Smooth muscle cell (in vitro differentiated cells): ENCODE measurements around the gene RIMKLA. TPM values are rescaled to one million over a fixed set of nuclear protein-coding genes. Genes with fewer than 3 reads are reported as not detected.

Experiments used
- DNase-seq: peaks from one replicate; lab custom pipeline; 2025; ENCODE audit not compliant: unreplicated experiment; lab: John Stamatoyannopoulos, UW
- H2AFZ ChIP-seq: fragments of 200-600 bp; sonication (generic); 2 replicates; pipeline ENCODE4 v1.6.0; 2016; ENCODE audit warnings: antibody characterized with exemption, low read depth, mild to moderate bottlenecking
- H3F3A ChIP-seq: fragments of 200-600 bp; sonication (generic); 2 replicates; pipeline ENCODE4 v1.6.0; 2017; ENCODE audit warnings: antibody characterized with exemption, low read depth
- H3K27ac ChIP-seq: fragments of 200-600 bp; sonication (generic); 2 replicates; pipeline ENCODE4 v1.5.1; 2016; ENCODE audit warnings: low read depth, mild to moderate bottlenecking
- H3K27me3 ChIP-seq: fragments of 200-600 bp; sonication (generic); 2 replicates; pipeline ENCODE4 v1.6.1; 2016; ENCODE audit warnings: low read depth, mild to moderate bottlenecking
- H3K36me3 ChIP-seq: fragments of 200-600 bp; sonication (generic); 2 replicates; pipeline ENCODE4 v1.5.1; 2016; ENCODE audit warnings: low read depth
- H3K4me1 ChIP-seq: fragments of 200-600 bp; sonication (generic); 2 replicates; pipeline ENCODE4 v1.5.1; 2016; ENCODE audit warnings: low read depth
- H3K4me2 ChIP-seq: fragments of 200-600 bp; sonication (generic); 2 replicates; pipeline ENCODE4 v1.6.0; 2016; ENCODE audit warnings: mild to moderate bottlenecking
- H3K4me3 ChIP-seq: fragments of 200-600 bp; sonication (generic); 2 replicates; pipeline ENCODE4 v1.5.1; 2016; ENCODE audit warnings: mild to moderate bottlenecking
- H3K79me2 ChIP-seq: fragments of 200-600 bp; sonication (generic); 2 replicates; pipeline ENCODE4 v1.6.0; 2016; ENCODE audit warnings: low read depth, mild to moderate bottlenecking
- H3K9ac ChIP-seq: fragments of 200-600 bp; sonication (generic); 2 replicates; pipeline ENCODE4 v1.6.0; 2016; ENCODE audit warnings: low read depth
- H3K9me3 ChIP-seq: fragments of 200-600 bp; sonication (generic); replicated peaks from 2 replicates; pipeline ENCODE4 v1.5.1; 2016; ENCODE audit warnings: low read depth
- H4K20me1 ChIP-seq: fragments of 200-600 bp; sonication (generic); 2 replicates; pipeline ENCODE4 v1.6.0; 2016; ENCODE audit warnings: low read depth
- WGBS: methylation state at CpG from one replicate; pipeline ENCODE4 v1.1.7; 2016; ENCODE audit warnings: low lambda C conversion rate; 5-methylcytosine and 5-hydroxymethylcytosine counted together
- polyA plus RNA-seq: library from polyadenylated mRNA; unstranded; fragments of >200 nt; fragmentation: Nextera tagmentation; extraction: Ambion mirVana; gene quantifications from 2 replicates; pipeline ENCODE4 v1.2.1, GENCODE V29; 2016
- total RNA-seq: library from RNA; depleted of rRNA; stranded (reverse); fragments of >200 nt; gene quantifications from 2 replicates; pipeline ENCODE4 v1.2.3, GENCODE V29; 2014
- TF ChIP-seq, protein P1 (sequence below): fragments of 200-600 bp; sonication (generic); IDR thresholded peaks from 2 replicates; pipeline ENCODE4 v1.5.1; 2017; ENCODE audit warnings: borderline replicate concordance, mild to moderate bottlenecking, antibody characterized with exemption; ENCODE audit not compliant: insufficient read depth, poor library complexity, severe bottlenecking

RIMKLA gene
- total and polyA plus RNA-seq, 2 experiments from 2014 or later: 0.04 to 0.25 TPM

DNA sequence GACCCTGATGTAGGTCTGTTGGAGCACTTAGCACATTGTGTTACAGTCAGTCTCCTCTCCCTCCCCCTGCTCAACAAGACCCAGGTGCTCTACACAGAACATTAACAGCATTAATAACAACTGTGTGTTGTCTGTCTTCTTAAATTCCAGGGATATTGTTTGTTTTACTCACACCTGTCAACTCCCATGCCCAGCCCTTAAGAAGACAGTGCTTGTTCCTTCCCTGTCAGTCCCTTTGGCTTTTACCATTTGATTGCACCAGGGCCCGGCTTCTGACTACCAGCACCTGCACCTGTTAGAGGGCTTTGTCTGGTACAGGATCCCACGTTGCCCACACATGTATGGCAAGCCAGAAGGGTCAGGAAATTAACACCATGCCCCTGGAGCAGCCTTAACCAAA is 11.7 kb downstream of the RIMKLA start:
- Histone ChIP-seq H3K9me3 (no peaks in the 10 kb centered on the region), H3K4me3 (no peak overlapping the region), H3F3A (no peaks in the 10 kb centered on the region), H4K20me1 (no peaks in the 10 kb centered on the region), H3K27ac (no peak overlapping the region), H3K9ac (no peak overlapping the region), H3K36me3 (no peaks in the 10 kb centered on the region), H3K79me2 (no peaks in the 10 kb centered on the region), H2AFZ (no peak overlapping the region), H3K27me3 (no peaks in the 10 kb centered on the region), H3K4me1 (no peaks in the 10 kb centered on the region), H3K4me2 (no peak overlapping the region)
- TF ChIP-seq, protein P1, sequence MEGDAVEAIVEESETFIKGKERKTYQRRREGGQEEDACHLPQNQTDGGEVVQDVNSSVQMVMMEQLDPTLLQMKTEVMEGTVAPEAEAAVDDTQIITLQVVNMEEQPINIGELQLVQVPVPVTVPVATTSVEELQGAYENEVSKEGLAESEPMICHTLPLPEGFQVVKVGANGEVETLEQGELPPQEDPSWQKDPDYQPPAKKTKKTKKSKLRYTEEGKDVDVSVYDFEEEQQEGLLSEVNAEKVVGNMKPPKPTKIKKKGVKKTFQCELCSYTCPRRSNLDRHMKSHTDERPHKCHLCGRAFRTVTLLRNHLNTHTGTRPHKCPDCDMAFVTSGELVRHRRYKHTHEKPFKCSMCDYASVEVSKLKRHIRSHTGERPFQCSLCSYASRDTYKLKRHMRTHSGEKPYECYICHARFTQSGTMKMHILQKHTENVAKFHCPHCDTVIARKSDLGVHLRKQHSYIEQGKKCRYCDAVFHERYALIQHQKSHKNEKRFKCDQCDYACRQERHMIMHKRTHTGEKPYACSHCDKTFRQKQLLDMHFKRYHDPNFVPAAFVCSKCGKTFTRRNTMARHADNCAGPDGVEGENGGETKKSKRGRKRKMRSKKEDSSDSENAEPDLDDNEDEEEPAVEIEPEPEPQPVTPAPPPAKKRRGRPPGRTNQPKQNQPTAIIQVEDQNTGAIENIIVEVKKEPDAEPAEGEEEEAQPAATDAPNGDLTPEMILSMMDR: no peak
- no peak for DNase-seq
- WGBS: 82% methylated on average over 2 of the region's 2 CpGs

DNA sequence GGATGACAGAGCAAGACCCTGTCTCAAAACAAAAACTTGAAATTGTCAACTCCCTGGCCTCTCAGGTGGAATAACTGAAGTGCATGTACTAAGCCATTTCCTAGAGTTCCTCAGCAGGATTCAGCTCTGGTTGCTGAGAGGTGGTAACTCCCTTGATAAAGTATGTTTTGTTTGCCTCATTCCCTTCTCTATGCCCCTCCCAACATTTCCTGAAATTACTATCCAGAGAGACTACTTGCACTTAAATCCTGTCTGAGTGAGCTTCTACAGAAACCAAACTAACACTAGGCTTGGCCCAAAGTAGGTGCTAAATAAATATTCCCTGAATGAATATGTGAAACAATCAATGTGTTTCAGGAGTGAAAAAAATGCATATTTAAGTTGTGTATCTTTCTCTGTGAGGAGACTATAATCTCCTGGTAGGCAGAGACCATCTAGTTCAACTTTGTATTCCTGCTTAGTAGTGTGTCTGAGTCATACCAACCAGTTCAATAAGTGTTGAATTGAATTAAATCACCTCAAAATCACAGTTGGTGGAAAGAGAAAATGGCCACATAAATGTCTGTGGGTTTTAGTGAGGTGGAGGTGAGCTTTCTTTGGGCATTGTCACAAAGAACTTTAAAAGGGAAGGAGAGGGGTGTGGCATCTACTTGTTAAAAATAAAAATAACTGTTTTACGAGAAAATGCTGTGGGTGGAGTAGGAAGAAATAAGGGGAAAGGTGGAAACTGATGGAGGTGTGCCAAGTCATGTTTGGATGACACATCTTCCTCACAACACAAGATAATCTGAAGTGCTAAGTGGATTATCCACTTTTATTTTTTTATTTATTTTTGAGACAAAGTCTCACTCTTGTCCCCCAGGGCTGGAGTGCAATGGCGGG is 12.6 kb downstream of the RIMKLA start:
- Histone ChIP-seq H3K27me3 (no peaks in the 10 kb centered on the region), H4K20me1 (no peaks in the 10 kb centered on the region), H3K4me1 (no peaks in the 10 kb centered on the region), H3K9ac (no peak overlapping the region), H3K79me2 (no peaks in the 10 kb centered on the region), H3K36me3 (no peaks in the 10 kb centered on the region), H3K27ac (no peak overlapping the region), H2AFZ (no peak overlapping the region), H3K4me3 (no peak overlapping the region), H3K4me2 (no peak overlapping the region), H3K9me3 (no peaks in the 10 kb centered on the region), H3F3A (no peaks in the 10 kb centered on the region)
- 87% methylated on average over 2 of the region's 2 CpGs for WGBS
- TF ChIP-seq, protein P1: no peak
- DNase-seq: no peak

DNA sequence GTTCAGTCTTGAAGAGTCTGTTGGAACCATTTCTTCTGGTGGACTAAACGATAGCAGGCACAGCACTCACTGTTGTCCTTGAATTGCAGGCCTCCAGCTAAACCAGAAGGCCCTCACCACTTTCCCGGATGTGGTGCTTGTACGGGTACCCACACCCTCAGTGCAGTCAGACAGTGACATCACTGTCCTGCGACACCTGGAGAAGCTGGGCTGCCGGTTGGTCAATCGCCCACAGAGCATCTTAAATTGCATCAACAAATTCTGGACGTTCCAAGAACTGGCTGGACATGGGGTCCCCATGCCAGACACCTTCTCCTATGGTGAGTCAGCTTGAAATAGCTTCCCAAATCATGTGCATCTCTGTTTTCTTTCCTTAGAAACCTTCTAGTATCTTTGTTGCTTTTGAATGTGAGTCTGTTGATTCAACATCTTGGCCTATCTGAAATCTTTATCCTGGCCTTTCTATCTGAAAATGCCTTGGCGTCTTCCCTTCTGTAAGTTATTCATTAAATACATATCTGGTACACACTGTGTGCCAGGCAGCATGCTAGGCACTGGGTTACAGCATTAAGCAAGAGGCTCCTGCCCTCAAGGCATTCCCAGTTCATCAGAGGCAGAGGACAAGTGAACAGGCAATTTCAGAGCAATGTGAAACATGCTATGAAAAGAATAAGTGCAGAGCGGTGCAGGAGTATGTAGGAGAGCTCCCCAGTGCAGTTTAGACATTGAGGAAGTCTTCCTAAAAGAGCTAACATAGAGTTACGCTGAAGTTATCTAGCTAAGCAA is 18.9 kb downstream of the RIMKLA start:
- no peaks in the 10 kb centered on the region for H4K20me1 ChIP-seq
- TF ChIP-seq, protein P1: no peak
- no peak overlapping the region for H3K4me2 ChIP-seq
- no peaks in the 10 kb centered on the region for H3K36me3 ChIP-seq
- H2AFZ ChIP-seq: no peak overlapping the region
- H3K9ac ChIP-seq: no peak overlapping the region
- no peaks in the 10 kb centered on the region for H3K27me3 ChIP-seq
- no peaks in the 10 kb centered on the region for H3K4me1 ChIP-seq
- no peaks in the 10 kb centered on the region for H3F3A ChIP-seq
- H3K79me2 ChIP-seq: no peaks in the 10 kb centered on the region
- no peak for DNase-seq
- no peaks in the 10 kb centered on the region for H3K9me3 ChIP-seq
- 86% methylated on average over 10 of the region's 10 CpGs for WGBS
- H3K4me3 ChIP-seq: no peak overlapping the region
- no peak overlapping the region for H3K27ac ChIP-seq
